BJ (cell line): ENCODE results near the gene UBE3C. TPM values are rescaled to one million over a fixed set of nuclear protein-coding genes. Genes with fewer than 3 reads are reported as not detected.

ENCODE experiments used
- CTCF ChIA-PET: fragments of 350-600 bp; formaldehyde crosslinking; extraction: SDS; loops from one replicate; lab custom pipeline; 2021; ENCODE audit warnings: antibody characterized with exemption, inconsistent platforms; lab: Yijun Ruan, JAX
- POLR2A ChIA-PET: fragments of 300-600 bp; sonication (Branson Sonifier 250); formaldehyde crosslinking; extraction: SDS; loops from one replicate; lab custom pipeline; 2021; ENCODE audit warnings: antibody characterized with exemption; lab: Charles Lee
- DNase-seq: peaks from one replicate; pipeline ENCODE4 v3.0.0-alpha.2; 2011; ENCODE audit warnings: low read depth
- H3K27me3 ChIP-seq: 2 replicates; pipeline ENCODE4 v1.6.0; 2011; ENCODE audit warnings: low read length; ENCODE audit not compliant: control insufficient read depth, insufficient read depth
- H3K36me3 ChIP-seq: 2 replicates; pipeline ENCODE4 v1.5.1; 2011; ENCODE audit warnings: low read length; ENCODE audit not compliant: control insufficient read depth, insufficient read depth
- H3K4me3 ChIP-seq: 2 replicates; pipeline ENCODE4 v1.5.1; 2011; ENCODE audit warnings: low read depth, mild to moderate bottlenecking, control low read depth, low read length
- polyA plus RNA-seq: library from polyadenylated mRNA; depleted of rRNA; stranded (reverse); fragments of >200 nt; gene quantifications from 2 replicates; pipeline ENCODE4 v1.2.3, GENCODE V29; 2011
- TF ChIP-seq, protein P1 (sequence below): IDR thresholded peaks from 2 replicates; pipeline ENCODE4 v1.5.1; 2011; ENCODE audit warnings: low read depth, mild to moderate bottlenecking, control low read depth, inconsistent platforms, low read length, moderate library complexity; ENCODE audit not compliant: insufficient read depth

The UBE3C gene
- polyA plus RNA-seq, 1 experiment, result 50.0 TPM

DNA sequence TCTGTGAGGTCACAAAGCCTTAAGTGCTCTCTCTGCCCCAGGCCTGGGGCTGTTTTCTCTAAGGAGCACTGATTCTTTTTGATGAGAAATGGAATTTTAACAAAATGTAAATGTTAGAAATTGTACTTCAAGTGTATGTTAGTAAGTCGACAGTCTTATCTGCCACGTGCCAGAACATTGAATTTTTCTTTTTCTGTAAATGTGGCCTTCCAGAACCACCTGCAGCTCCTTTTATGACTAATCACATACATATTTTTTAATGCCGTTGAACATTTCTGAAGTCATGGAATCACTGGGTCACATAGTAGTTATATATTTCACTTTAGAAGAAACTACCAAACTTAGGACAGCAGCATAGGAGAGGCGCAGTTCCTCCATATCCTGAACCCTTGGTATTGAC, 38.0 kb downstream of the UBE3C start:
- TF ChIP-seq, protein P1, sequence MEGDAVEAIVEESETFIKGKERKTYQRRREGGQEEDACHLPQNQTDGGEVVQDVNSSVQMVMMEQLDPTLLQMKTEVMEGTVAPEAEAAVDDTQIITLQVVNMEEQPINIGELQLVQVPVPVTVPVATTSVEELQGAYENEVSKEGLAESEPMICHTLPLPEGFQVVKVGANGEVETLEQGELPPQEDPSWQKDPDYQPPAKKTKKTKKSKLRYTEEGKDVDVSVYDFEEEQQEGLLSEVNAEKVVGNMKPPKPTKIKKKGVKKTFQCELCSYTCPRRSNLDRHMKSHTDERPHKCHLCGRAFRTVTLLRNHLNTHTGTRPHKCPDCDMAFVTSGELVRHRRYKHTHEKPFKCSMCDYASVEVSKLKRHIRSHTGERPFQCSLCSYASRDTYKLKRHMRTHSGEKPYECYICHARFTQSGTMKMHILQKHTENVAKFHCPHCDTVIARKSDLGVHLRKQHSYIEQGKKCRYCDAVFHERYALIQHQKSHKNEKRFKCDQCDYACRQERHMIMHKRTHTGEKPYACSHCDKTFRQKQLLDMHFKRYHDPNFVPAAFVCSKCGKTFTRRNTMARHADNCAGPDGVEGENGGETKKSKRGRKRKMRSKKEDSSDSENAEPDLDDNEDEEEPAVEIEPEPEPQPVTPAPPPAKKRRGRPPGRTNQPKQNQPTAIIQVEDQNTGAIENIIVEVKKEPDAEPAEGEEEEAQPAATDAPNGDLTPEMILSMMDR, result no peak
- DNase-seq, result no peak
- ChIA-PET POLR2A (no interaction called here), CTCF (no interaction called here)
- no peaks in the 10 kb centered on the region for H3K27me3 ChIP-seq
- H3K4me3 ChIP-seq, result no peak overlapping the region
- peaks cover 14% of the 10 kb centered on the region for H3K36me3 ChIP-seq

GRCh38 chr7:157177333-157177982, 38.7 kb downstream of the UBE3C start:
- ChIA-PET CTCF (no interaction called here), POLR2A (no interaction called here)
- TF ChIP-seq, protein P1, result no peak
- no peak overlapping the region for H3K4me3 ChIP-seq
- H3K36me3 ChIP-seq, result peaks cover 19% of the 10 kb centered on the region
- no peak for DNase-seq
- no peaks in the 10 kb centered on the region for H3K27me3 ChIP-seq

DNA sequence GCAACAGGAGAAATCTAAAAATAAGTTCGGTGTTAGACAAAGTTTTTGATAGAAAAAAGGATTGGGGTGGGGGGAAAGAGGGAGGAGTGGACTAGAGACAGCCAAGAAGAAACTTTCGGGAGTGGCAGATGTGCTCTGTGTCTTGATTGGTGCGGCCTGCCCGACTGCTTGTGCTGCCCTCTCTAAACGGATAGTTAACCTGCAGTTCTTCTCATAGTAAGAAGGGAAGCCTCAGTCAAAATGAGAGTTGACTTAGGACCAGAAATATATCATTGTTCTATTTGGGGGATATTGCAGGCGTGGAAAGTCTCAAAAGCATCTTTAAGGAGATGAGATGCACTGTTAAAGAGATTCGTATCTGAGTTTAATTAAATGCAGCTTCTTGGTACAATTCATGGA, 39.3 kb downstream of the UBE3C start:
- DNase-seq, result no peak
- Histone ChIP-seq H3K4me3 (no peak overlapping the region), H3K27me3 (no peaks in the 10 kb centered on the region), H3K36me3 (peaks cover 19% of the 10 kb centered on the region)
- CTCF ChIA-PET, result no interaction called here
- POLR2A ChIA-PET, result no interaction called here
- TF ChIP-seq, protein P1, result no peak

GRCh38 chr7:157183832-157184231, 45.1 kb downstream of the UBE3C start:
- ChIA-PET CTCF (no interaction called here), POLR2A (no interaction called here)
- H3K4me3 ChIP-seq, result no peak overlapping the region
- TF ChIP-seq, protein P1, result no peak
- DNase-seq, result no peak
- H3K27me3 ChIP-seq, result no peaks in the 10 kb centered on the region
- peaks cover 21% of the 10 kb centered on the region for H3K36me3 ChIP-seq

DNA sequence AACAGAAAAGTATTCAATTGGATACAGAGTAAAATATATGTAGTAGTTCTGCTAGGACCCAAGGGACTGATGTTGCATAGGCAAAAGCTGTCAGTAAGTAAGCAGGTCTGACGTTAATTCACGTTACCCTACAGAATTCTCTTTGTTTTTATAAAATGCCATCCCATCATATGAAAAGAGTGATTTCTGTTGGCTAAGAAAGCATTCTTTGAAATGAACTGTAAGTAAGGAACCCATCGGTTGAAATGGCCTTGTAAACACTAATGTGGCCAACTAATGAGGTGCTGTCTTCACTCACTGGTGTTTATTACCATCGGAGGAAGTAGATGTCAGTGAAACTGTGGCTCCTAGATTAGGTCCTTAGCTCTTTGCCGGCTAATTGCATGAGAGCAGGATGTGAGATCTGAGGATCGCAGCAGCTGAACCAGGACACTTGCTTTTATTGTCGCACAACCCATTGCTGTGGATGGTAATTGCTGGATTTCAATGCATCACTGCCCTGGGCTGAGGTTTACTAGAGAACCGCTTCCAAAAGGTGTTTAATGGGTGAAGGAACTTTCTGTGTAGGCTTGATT, 49.5 kb downstream of the UBE3C start:
- TF ChIP-seq, protein P1, result no peak
- Histone ChIP-seq H3K27me3 (no peaks in the 10 kb centered on the region), H3K4me3 (no peak overlapping the region), H3K36me3 (peaks cover 17% of the 10 kb centered on the region)
- no peak for DNase-seq
- CTCF ChIA-PET, result interaction anchor here (1.1 kb wide), 1 partner anchor 18 kb away, joined by 3 read pairs; no protein-coding TSS in a partner anchor
- POLR2A ChIA-PET, result no interaction called here
